IMR-90 (cell line): Measurements from ENCODE around the gene GDF10. TPM values are rescaled to one million over a fixed set of nuclear protein-coding genes. Genes with fewer than 3 reads are reported as not detected.

Source experiments
- ATAC-seq: fragments of 200-7000 bp; cut with Tn5 transposase; 2 replicates; pipeline ENCODE4 v1.9.1; 2020; ENCODE audit warnings: low read depth, mild to moderate bottlenecking, moderate library complexity
- BruUV-seq: library from RNA; stranded (reverse); fragments of 400-500 nt; replicated peaks from 2 replicates; lab custom pipeline; 2021; lab: Mats Ljungman, UMichigan
- CTCF ChIA-PET: fragments of 300-600 bp; formaldehyde crosslinking; extraction: SDS; loops from one replicate; lab custom pipeline; 2021; ENCODE audit warnings: antibody characterized with exemption; lab: Yijun Ruan, JAX
- POLR2A ChIA-PET: fragments of 300-600 bp; sonication (Branson Sonifier 250); formaldehyde crosslinking; loops from one replicate; lab custom pipeline; 2022; ENCODE audit warnings: antibody characterized with exemption; ENCODE audit not compliant: unreplicated experiment; lab: Charles Lee
- DNase-seq: peaks from one replicate; pipeline ENCODE4 v3.0.0; 2013
- H2AFZ ChIP-seq: replicated peaks from 2 replicates; pipeline ENCODE3; 2013; ENCODE audit warnings: low read length, mild to moderate bottlenecking; ENCODE audit not compliant: poor library complexity
- H2AK5ac ChIP-seq: 2 replicates; pipeline ENCODE4 v1.6.1; 2013; ENCODE audit warnings: low read depth, low read length, inconsistent platforms
- H2AK9ac ChIP-seq: replicated peaks from 2 replicates; pipeline ENCODE3; 2013; ENCODE audit warnings: mild to moderate bottlenecking, low read depth, low read length, moderate library complexity; ENCODE audit not compliant: poor library complexity
- H2BK120ac ChIP-seq: 2 replicates; pipeline ENCODE4 v1.6.1; 2013; ENCODE audit warnings: low read depth, low read length, inconsistent platforms
- H2BK15ac ChIP-seq: 3 replicates; pipeline ENCODE4 v1.6.1; 2013; ENCODE audit warnings: low read depth, low read length, inconsistent platforms
- H2BK20ac ChIP-seq: 2 replicates; pipeline ENCODE4 v1.6.1; 2013; ENCODE audit warnings: low read depth, mild to moderate bottlenecking, inconsistent platforms, low read length, moderate library complexity
- H2BK5ac ChIP-seq: 2 replicates; pipeline ENCODE4 v1.6.1; 2013; ENCODE audit warnings: mild to moderate bottlenecking, low read depth, low read length, inconsistent platforms; ENCODE audit not compliant: poor library complexity, severe bottlenecking
- H3K14ac ChIP-seq: replicated peaks from 2 replicates; pipeline ENCODE4 v1.6.1; 2013; ENCODE audit warnings: low read depth, low read length, inconsistent platforms
- H3K18ac ChIP-seq: 2 replicates; pipeline ENCODE4 v1.6.1; 2013; ENCODE audit warnings: low read depth, low read length, control low read depth
- H3K23ac ChIP-seq: 2 replicates; pipeline ENCODE4 v1.6.1; 2013; ENCODE audit warnings: low read depth, low read length, inconsistent platforms
- H3K27ac ChIP-seq: 2 replicates; pipeline ENCODE4 v1.5.1; 2013; ENCODE audit warnings: mild to moderate bottlenecking, control low read depth, low read length; ENCODE audit not compliant: insufficient read depth
- H3K27me3 ChIP-seq: 2 replicates; pipeline ENCODE4 v1.6.1; 2013; ENCODE audit warnings: low read length; ENCODE audit not compliant: control insufficient read depth, insufficient read depth
- H3K36me3 ChIP-seq: 2 replicates; pipeline ENCODE4 v1.6.1; 2013; ENCODE audit warnings: low read length, mixed read lengths; ENCODE audit not compliant: control insufficient read depth, insufficient read depth
- H3K4ac ChIP-seq: 2 replicates; pipeline ENCODE4 v1.6.1; 2013; ENCODE audit warnings: low read depth, low read length, inconsistent platforms
- H3K4me1 ChIP-seq: 2 replicates; pipeline ENCODE4 v1.6.1; 2013; ENCODE audit warnings: low read length, mixed read lengths; ENCODE audit not compliant: control insufficient read depth, insufficient read depth
- H3K4me2 ChIP-seq: 2 replicates; pipeline ENCODE4 v1.6.1; 2013; ENCODE audit warnings: low read depth, mild to moderate bottlenecking, control low read depth, low read length, moderate library complexity
- H3K4me3 ChIP-seq: 2 replicates; pipeline ENCODE4 v1.5.1; 2013; ENCODE audit warnings: low read depth, mild to moderate bottlenecking, control low read depth, low read length, moderate library complexity; ENCODE audit not compliant: insufficient read depth
- H3K56ac ChIP-seq: 2 replicates; pipeline ENCODE4 v1.6.1; 2013; ENCODE audit warnings: low read length, inconsistent platforms; ENCODE audit not compliant: insufficient read depth; ENCODE audit errors: extremely low read depth
- H3K79me1 ChIP-seq, 2 experiments: 2 replicates each; pipeline ENCODE4 v1.6.1; 2013; ENCODE audit warnings: low read length in 2 of 2, inconsistent platforms in 1 of 2, low read depth in 1 of 2
- H3K9ac ChIP-seq: 2 replicates; pipeline ENCODE4 v1.6.1; 2013; ENCODE audit warnings: low read depth, low read length, control low read depth
- H3K9me1 ChIP-seq: 2 replicates; pipeline ENCODE4 v1.6.1; 2013; ENCODE audit warnings: low read length, inconsistent platforms; ENCODE audit not compliant: insufficient read depth
- H3K9me3 ChIP-seq: 2 replicates; pipeline ENCODE4 v1.6.1; 2013; ENCODE audit warnings: low read length; ENCODE audit not compliant: control insufficient read depth, insufficient read depth
- H4K20me1 ChIP-seq: 2 replicates; pipeline ENCODE4 v1.6.1; 2013; ENCODE audit warnings: low read length, inconsistent platforms; ENCODE audit not compliant: insufficient read depth
- H4K5ac ChIP-seq: 2 replicates; pipeline ENCODE4 v1.6.1; 2013; ENCODE audit warnings: mild to moderate bottlenecking, low read depth, low read length, control low read depth
- H4K8ac ChIP-seq, 2 experiments: 2 replicates each; pipeline ENCODE4 v1.6.1; 2013; ENCODE audit warnings: low read depth in 2 of 2, low read length in 2 of 2, control low read depth in 1 of 2, inconsistent platforms in 1 of 2
- H4K91ac ChIP-seq: 2 replicates; pipeline ENCODE4 v1.6.1; 2013; ENCODE audit warnings: low read depth, low read length, inconsistent platforms; ENCODE audit not compliant: insufficient read depth
- BHLHE40 ChIP-seq: fragments of 150-350 bp; IDR thresholded peaks from 2 replicates; pipeline ENCODE4 v1.6.1; 2016; ENCODE audit warnings: mild to moderate bottlenecking, low read depth, low read length
- CEBPB ChIP-seq: IDR thresholded peaks from 2 replicates; pipeline ENCODE4 v1.6.1; 2012; ENCODE audit warnings: low read depth, low read length, improper control_type of control experiment
- CHD1 ChIP-seq: IDR thresholded peaks from 2 replicates; pipeline ENCODE4 v1.6.1; 2012; ENCODE audit warnings: low read depth, low read length, improper control_type of control experiment
- CTCF ChIP-seq: conservative IDR thresholded peaks from 2 replicates; pipeline ENCODE4 v1.5.1; 2012; ENCODE audit warnings: mild to moderate bottlenecking, low read depth, low read length, improper control_type of control experiment
- FOS ChIP-seq: fragments of 150-350 bp; IDR thresholded peaks from 2 replicates; pipeline ENCODE4 v1.6.1; 2016; ENCODE audit warnings: low read depth, low read length
- MAFK ChIP-seq: IDR thresholded peaks from 2 replicates; pipeline ENCODE4 v1.6.1; 2012; ENCODE audit warnings: low read depth, low read length, improper control_type of control experiment
- MAZ ChIP-seq: IDR thresholded peaks from 2 replicates; pipeline ENCODE4 v1.6.1; 2012; ENCODE audit warnings: low read depth, mild to moderate bottlenecking, low read length, improper control_type of control experiment, moderate library complexity, borderline replicate concordance
- MXI1 ChIP-seq: IDR thresholded peaks from 2 replicates; pipeline ENCODE4 v1.6.1; 2012; ENCODE audit warnings: low read depth, mild to moderate bottlenecking, low read length, moderate library complexity, borderline replicate concordance
- NFE2L2 ChIP-seq: fragments of 150-350 bp; IDR thresholded peaks from 2 replicates; pipeline ENCODE4 v1.6.1; 2016; ENCODE audit warnings: low read depth, mild to moderate bottlenecking, low read length
- POLR2A ChIP-seq: IDR thresholded peaks from 2 replicates; pipeline ENCODE4 v1.6.1; 2012; ENCODE audit warnings: mild to moderate bottlenecking, low read depth, low read length
- RAD21 ChIP-seq: IDR thresholded peaks from 2 replicates; pipeline ENCODE4 v1.6.1; 2012; ENCODE audit warnings: low read length, improper control_type of control experiment
- RFX5 ChIP-seq: IDR thresholded peaks from 2 replicates; pipeline ENCODE4 v1.8.0; 2012; ENCODE audit warnings: low read depth, mild to moderate bottlenecking, low read length, moderate library complexity
- SMC3 ChIP-seq: fragments of 150-350 bp; IDR thresholded peaks from 2 replicates; pipeline ENCODE4 v1.6.1; 2016; ENCODE audit warnings: low read depth, mild to moderate bottlenecking, antibody characterized with exemption, low read length, moderate library complexity
- USF2 ChIP-seq: fragments of 150-350 bp; IDR thresholded peaks from 2 replicates; pipeline ENCODE4 v1.6.1; 2017; ENCODE audit warnings: mild to moderate bottlenecking, antibody characterized with exemption, low read length, low read depth
- WGBS, 2 experiments: methylation state at CpG; one replicate each; pipeline versions ENCODE4 v1.1.5 to v1.1.7; 2013; ENCODE audit warnings: missing lambda C conversion rate in 2 of 2; ENCODE audit not compliant: insufficient read length in 1 of 2; ENCODE audit errors: extremely low coverage in 2 of 2; 5-methylcytosine and 5-hydroxymethylcytosine counted together
- dilution Hi-C: fragments of 300-500 bp; cut with HindIII; formaldehyde crosslinking; loops from one replicate; pipeline ENCODE4 v1.14.3; 2018; ENCODE audit warnings: low sequenced_read_pairs; ENCODE audit not compliant: unreplicated experiment
- in situ Hi-C: fragments of 300-500 bp; cut with MboI; formaldehyde crosslinking; loops from 3 replicates; pipeline ENCODE4 v1.14.3; 2019; ENCODE audit warnings: low sequenced_read_pairs, inconsistent platforms, mixed read lengths
- intact Hi-C: fragments of 100-400 bp; cut with micrococcal nuclease; formaldehyde crosslinking; loops from 2 replicates; pipeline ENCODE4 v1.10.0; 2022
- polyA plus RNA-seq, 3 experiments: library from polyadenylated mRNA; depleted of rRNA; stranded (reverse); fragments of >200 nt; gene quantifications; 2 replicates each; pipeline ENCODE4 v1.2.3, GENCODE V29; 2012; ENCODE audit warnings: low replicate concordance in 1 of 3
- total RNA-seq: library from RNA; depleted of rRNA; stranded (reverse); fragments of >200 nt; gene quantifications from 2 replicates; pipeline ENCODE4 v1.2.3, GENCODE V29; 2012
- TF ChIP-seq, protein P1 (sequence below): fragments of 150-350 bp; IDR thresholded peaks from 2 replicates; pipeline ENCODE4 v1.6.1; 2016; ENCODE audit warnings: low read depth, mild to moderate bottlenecking, low read length, moderate library complexity, borderline replicate concordance

GDF10 gene
- total and polyA plus RNA-seq, 2 of the 4 experiments (the other 2 are of a cell fraction) = 0.34 TPM; not detected in 1

- dilution Hi-C loops = no loop called here
- no peaks in the 10 kb centered on the region for H3K9me3 ChIP-seq
- H2BK20ac ChIP-seq = no peak overlapping the region
- no peak overlapping the region for H4K91ac ChIP-seq
- H3K4ac ChIP-seq = no peak overlapping the region
- H3K23ac ChIP-seq = no peak overlapping the region
- H3K27ac ChIP-seq = no peak overlapping the region
- no peak overlapping the region for H4K5ac ChIP-seq
- H3K4me2 ChIP-seq = no peak overlapping the region
- DNase-seq (no peak), ATAC-seq (no peak)
- H2BK5ac ChIP-seq = no peak overlapping the region
- no peaks in the 10 kb centered on the region for H3K79me1 ChIP-seq
- no peak overlapping the region for H3K18ac ChIP-seq
- intact Hi-C loops = no loop called here
- no TSS peak for BruUV-seq
- H2AK5ac ChIP-seq = no peak overlapping the region
- no peaks in the 10 kb centered on the region for H3K4me1 ChIP-seq
- H4K8ac ChIP-seq = no peak overlapping the region
- H4K20me1 ChIP-seq = no peaks in the 10 kb centered on the region
- H3K27me3 ChIP-seq = peaks cover 22% of the 10 kb centered on the region
- H3K36me3 ChIP-seq = no peaks in the 10 kb centered on the region
- H2BK120ac ChIP-seq = no peak overlapping the region
- ChIA-PET POLR2A (no interaction called here), CTCF (interaction anchor here (0.6 kb wide), 1 partner anchor 72 kb away, joined by 3 read pairs; no protein-coding TSS in a partner anchor)
- no peak overlapping the region for H3K4me3 ChIP-seq
- H3K9ac ChIP-seq = no peak overlapping the region
- 80% methylated on average over 3 of the region's 7 CpGs; no CpG with 5 or more reads in 1 of the 2 experiments for WGBS, 2 experiments
- H2BK15ac ChIP-seq = no peak overlapping the region
- in situ Hi-C loops = no loop called here
- no peak overlapping the region for H3K56ac ChIP-seq
- no peak overlapping the region for H3K14ac ChIP-seq
- no peak overlapping the region for H2AK9ac ChIP-seq
- no peaks in the 10 kb centered on the region for H3K9me1 ChIP-seq
- no peak overlapping the region for H2AFZ ChIP-seq
- TF ChIP-seq MAFK (no peak), CEBPB (no peak), BHLHE40 (no peak), MXI1 (no peak), RFX5 (no peak), CTCF (no peak), MAZ (no peak), CHD1 (no peak), POLR2A (no peak), RAD21 (no peak), NFE2L2 (no peak), FOS (no peak), SMC3 (no peak), USF2 (no peak)
- TF ChIP-seq, protein P1, sequence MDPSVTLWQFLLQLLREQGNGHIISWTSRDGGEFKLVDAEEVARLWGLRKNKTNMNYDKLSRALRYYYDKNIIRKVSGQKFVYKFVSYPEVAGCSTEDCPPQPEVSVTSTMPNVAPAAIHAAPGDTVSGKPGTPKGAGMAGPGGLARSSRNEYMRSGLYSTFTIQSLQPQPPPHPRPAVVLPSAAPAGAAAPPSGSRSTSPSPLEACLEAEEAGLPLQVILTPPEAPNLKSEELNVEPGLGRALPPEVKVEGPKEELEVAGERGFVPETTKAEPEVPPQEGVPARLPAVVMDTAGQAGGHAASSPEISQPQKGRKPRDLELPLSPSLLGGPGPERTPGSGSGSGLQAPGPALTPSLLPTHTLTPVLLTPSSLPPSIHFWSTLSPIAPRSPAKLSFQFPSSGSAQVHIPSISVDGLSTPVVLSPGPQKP = no peak
Measured at GRCh38 chr10:47277352-47278151, 22.4 kb upstream of the GDF10 start.
